Fibroblast of skin of back (primary cell): ENCODE results near the gene NT5C1A.

Source experiments
- DNase-seq: peaks from one replicate; pipeline ENCODE4 v3.0.0-alpha.2; 2013

The NT5C1A gene

DNA sequence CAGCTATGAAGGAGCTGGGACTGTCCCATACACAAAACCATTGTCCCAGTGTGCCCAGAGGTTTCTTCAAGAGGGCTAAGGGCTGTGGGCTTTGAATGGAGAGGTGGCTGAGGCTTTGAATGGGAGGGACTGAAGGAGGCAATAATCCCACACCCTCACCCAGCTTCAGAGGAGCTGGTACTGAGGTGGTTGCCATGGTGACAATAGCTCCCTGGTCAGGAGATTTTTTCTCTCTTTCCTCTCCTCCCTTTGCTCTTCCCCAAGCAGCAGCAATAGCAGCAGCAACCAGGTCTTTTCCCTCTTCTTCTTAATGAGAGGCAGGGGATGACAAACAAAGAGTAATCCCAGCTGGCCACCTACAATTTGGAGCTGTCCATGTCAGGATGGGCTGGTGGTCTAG lies 17.7 kb upstream of the NT5C1A start:
- DNase-seq: no peak

DNA sequence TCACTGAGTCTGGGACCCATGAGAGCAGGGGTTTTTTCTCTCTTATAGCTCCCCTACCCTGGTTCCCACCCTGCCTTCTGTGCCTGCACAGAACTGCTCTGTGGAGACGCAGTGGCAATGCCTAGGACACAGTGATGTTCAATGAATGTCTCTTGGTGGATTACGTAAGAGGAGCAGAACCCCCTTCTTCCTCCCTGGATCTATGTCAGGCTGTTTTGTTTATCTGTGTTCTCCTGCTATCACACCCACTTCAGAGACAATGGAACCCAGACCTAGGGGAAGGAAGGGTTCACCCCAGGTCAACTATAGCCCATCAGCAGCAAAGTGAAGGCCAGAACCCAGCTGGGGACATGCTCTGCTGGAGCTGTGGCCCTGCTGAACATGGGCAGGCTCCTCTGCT lies 17.3 kb upstream of the NT5C1A start:
- no peak for DNase-seq

DNA sequence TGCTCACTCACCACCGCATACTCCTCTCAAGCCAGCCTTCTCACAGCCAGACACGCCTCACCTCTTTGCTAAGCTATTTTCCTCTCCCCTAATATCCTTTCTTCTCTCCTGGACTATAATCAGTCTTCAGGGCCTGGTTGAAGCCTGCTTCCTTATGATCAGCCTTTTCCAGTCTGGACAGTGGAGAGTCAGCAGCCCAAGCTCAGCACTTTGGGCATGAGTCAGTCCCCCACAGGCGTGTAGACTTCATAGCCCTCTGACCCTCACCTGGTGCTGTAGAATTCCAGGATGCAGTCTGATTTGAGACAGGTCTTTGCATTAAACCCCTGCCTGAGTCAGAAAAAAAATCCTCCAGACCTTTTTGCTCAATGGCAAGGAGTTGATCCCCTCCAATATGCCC lies 16.8 kb upstream of the NT5C1A start:
- no peak for DNase-seq

DNA sequence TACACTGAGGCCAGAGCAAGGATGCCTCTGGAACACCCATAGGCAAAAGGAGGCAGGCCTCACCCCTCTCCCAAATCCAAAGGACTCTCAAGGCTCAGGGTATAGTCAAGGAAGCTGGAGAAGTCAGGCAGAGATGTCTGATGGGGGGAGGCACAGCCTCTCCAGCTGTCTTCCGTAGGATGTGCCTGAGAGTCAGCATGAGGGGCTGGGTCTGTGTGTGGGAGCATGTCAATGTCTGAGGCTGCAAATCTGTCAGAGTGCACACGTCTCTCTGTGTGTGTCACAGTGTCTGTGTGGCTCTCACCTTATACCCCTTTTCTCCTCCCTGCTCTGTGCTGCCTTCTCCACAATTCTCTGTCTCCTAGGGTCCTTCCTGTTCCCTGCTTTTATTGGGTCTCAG lies 15.3 kb upstream of the NT5C1A start:
- no peak for DNase-seq

DNA sequence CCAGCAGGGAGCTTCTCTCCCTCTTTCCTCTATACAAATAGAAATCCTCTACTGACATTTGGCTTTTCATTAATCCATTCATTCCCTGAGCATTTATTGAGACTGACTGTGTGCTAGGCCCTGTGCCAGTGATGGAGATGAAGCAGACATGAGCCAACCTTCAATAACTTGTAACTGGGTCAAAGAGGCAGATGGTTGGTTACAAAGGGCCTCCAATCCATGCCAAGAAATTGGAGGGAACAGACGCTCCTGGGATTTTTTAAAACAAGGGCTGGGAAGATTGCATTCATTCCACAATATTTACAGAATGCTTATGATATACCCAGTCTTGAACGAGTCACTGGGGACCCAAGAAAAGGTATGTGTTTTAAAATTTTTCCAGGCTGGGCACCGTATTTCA lies 13.2 kb upstream of the NT5C1A start:
- DNase-seq: no peak

DNA sequence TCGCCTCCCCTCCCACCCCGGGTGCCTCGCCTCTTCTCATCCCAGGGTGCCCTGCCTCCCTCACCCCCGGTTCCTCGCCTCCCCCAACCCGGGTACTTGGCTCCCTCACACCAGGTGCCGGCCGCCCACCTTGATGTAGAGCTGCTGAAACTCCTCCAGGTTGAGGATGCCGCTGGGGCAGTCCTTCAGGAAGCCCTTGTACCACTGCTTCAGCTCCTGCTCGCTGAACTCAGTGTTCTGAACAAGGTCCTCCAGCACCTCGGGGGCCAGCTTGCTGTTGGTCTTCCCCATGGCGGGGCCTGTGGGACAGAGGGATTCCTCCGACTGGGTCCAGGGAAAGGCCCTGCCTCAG lies 12.4 kb upstream of the NT5C1A start:
- no peak for DNase-seq

DNA sequence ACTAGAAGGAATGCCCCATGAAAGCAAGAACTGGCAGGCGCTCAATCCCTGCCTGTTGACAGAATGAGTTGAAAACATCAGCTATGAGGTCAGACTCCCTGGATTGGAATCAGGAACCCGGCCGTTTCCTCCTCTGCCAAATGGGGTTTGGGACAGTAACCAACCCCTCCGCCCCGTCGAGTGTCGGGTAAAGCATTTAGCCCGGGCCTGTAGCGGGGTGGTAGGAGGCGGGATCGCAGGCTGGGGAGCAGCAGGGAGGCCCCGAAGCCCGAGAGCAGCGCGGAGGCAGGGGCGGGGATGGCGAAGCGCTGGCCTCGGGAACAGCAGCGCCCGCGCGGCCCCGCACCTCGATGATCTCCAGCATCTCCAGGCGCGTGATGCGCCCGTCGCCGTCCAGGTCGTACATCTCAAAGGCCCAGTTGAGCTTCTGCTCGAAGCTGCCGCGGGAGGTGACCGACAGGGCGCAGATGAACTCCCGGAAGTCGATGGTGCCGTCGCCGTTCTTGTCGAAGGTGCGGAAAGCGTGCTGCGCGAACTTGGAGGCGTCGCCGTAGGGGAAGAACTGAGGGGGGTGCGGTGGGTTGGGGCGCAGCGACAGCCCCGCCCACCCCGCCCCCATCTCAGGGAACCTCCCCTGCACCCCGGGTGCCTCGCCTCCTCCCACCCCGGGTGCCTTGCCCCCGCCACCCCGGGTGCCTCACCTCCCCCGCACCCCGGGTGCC lies 11.8 kb upstream of the NT5C1A start:
- no peak for DNase-seq

DNA sequence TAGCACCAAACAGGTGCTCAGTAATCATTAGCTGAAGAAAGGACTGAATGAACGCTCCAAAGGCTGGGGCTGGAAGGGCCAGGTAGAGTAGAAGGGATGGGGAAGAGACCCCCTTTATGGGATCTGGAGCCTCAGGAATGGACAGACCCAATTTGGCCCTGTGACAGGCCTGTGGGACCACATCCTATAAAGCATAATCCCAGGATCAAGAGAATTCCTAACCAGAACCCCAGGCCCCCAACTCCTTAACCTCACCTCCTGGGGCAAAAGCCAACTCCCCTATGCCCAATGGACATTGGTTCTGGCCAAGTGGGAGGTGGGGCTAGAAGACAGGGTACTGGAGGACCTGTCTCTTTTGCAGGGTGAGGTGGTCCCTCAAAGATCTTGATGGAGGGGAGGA lies 10.1 kb upstream of the NT5C1A start:
- DNase-seq: no peak

DNA sequence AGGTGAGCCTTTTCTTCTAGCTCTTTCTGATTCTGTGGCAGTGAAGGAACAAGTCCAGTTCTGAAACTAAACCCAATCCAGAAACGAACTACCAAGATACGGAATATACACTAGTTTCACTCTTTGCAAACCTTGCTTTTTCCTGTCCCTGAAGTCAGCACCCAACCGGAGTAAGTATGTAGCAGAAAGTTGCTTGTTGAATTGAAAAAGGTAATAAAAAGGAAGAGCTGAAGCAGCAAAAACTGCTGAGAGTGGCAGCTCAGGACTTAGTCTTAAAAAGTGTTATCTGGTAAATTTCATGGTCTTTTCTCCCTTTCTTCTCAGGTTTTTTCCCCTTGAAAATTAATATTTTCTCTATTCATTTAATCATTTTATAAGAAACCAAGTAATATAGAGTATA lies 9.4 kb upstream of the NT5C1A start:
- DNase-seq: no peak

DNA sequence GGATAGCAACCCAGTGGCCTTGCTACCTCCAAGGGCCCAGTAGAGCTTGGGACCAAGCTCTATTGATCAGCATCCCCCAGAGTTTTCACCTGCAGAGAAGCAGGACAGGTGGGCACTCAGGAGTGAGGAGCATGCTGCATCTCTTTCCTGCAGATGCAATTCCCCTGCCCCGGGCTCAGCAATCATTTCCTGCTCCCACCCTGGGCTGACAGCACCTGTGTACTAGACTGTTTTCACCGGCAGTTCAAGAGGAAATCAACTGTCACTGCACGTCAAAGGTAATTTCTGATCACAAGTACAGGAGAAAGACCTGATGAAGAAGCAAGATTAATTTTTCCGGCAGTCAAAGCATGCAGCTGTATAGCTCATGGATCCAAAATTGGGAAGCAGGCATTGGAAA lies 8.8 kb upstream of the NT5C1A start:
- DNase-seq: no peak

DNA sequence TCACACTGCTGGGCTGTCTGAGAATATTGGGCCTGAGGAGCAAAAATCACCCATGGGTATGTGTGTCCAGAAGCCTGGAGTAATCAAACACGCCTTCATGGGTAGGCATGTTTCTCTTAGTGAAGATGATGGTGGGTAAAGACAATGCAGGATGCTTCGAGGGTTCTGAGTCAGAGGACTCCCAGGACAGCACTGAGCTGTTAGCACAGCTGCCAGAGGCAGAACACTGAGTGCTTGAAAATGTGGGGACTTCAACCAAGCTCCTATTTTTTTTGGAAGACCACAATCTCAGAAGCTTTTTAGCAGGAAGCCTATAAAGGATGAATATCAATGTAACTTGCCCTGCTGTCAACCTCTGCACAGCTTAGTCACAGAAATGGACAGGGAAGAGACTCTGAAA lies 7.9 kb upstream of the NT5C1A start:
- DNase-seq: no peak

DNA sequence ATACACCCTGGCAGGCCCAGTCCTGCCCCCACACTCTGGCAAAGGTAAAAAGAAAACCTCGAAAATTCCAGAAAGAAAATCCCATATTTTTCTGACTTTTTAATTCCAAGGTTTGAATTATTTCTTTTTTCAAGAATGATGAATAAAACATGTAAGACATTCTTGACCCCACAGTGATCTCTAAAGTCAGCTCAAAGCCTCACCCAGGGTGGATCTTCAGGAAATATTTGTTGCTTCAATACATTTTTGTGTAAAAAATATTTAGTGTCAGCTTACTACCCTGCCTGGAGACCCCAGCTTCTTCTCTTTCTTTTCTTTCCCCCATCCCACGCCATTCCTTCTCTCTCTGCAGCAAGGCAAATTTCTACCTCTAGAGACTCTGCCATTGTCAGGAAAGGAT lies 7.0 kb upstream of the NT5C1A start:
- DNase-seq: no peak

DNA sequence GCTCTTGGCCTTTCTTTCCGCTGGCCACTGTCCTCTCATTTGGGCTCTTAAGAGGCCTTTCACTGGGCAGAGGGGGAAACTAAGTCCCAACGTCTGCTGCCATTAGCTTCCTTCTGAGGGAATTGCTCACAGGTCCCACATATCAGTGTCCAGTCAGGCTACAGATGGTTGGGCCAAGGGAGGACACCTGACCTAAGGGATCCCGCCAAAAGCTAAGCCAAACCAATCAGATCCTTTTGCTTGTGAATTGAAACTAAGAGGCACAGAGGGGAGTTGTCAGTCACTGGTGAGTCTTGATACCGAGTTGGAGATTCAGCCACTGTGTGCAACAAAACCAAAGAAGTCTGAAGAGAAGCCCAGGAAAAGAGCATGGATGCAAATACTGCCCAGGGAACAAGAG lies 5.7 kb upstream of the NT5C1A start:
- DNase-seq: no peak

DNA sequence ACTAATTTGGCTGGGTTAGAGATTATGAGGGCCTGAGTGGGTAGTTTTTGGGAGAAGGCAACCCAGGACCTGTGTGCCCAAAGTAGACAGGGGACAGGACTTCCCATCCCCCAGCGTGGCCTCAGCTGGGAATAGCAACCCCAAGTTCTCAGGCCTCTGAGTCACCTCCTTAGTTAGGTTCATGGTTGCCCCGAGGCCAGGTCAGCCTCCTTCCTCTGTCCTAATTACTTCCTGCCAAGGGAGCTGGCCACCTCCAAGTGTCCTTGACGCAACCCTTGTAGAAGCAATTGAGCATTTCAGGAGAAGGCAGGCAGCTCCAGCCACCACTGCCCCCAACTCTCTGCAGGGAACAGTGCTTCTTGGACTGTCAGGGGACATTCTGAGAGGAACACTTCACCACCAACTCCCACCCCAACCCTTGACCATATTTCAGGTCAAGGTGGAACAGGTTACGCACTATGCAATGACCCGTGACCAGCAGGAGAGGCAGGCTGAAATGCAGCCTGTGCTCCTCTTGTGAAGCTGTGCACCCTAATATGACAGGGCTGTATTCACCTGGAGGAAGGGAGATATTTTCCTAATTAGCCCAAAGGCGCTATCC lies 5.1 kb upstream of the NT5C1A start:
- no peak for DNase-seq

DNA sequence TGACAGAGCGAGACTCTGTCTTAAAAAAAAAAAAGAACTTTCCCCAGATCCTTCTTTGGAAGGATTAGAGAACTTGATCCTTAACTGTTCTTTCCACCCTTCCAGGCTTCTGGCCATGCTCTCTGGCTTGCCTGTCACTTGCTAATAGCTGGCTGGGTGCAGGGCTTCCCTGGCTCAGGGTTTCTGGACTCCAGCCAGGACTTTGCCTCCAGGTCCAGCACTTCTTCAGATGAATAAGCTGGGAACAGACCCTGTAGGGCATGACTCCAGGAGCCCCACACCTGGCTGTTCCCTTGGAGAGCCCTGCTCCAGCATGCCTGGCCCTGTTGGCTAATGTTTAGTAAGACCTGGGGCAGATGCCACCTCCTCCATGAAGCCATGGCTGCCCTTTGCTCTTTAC lies 3.3 kb upstream of the NT5C1A start:
- no peak for DNase-seq

DNA sequence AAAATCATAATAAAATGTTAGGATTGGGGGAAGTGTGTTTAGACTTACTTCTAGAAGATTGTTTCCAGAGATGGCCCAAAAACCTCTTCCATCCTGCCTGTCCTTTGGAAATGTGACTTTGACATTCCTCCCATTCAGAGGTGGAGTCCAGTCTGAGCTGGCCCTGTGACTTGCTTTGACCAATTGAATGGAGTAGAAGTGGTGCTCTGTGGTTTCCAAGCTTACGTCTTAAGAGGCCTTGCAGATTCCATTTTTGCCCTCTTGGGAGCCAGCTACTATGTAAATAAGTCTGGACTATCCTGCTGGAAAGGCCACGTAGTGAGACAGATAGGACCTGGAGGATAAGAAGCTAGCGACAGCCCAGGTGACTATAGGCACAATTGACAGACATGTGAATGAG lies 1.3 kb upstream of the NT5C1A start:
- DNase-seq: no peak

DNA sequence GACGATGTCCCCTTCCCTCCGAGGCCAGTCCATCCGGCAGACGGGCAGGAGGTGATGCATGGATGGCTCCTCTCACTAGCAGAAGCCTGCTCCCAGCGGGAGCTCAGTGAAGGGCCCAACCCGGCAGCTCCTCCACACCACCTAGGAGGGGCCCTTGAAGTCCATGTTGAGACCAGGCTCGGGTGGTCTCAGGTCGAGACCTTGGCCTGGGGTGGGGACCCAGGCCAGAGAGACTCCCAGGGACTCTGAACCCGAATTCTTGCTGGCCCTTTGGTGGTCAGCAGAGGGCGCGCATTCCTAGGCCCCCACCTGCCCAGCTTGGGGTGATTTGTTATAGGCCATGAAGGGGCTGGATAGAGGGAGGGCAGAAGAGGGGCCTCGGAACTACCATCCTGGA lies 642 bp upstream of the NT5C1A start:
- no peak for DNase-seq

DNA sequence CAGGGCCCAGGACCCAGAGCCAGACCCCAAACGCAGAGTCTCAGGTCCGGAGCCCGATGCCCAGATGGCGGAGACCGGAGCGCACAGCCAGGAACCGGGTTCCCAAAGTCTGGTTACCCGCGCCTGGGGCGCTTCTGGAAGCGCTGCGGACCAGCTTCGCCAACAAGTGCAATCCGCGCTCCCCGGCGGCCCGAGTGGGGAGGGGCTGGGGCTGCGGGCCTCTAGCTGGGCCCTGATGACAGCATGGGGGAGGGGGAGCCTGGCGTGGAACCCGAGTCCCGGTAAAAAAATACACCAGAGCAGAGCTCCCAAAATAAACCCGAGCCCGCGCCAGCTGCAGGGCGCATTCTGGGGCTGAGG lies 494 bp downstream of the NT5C1A start:
- DNase-seq: no peak

DNA sequence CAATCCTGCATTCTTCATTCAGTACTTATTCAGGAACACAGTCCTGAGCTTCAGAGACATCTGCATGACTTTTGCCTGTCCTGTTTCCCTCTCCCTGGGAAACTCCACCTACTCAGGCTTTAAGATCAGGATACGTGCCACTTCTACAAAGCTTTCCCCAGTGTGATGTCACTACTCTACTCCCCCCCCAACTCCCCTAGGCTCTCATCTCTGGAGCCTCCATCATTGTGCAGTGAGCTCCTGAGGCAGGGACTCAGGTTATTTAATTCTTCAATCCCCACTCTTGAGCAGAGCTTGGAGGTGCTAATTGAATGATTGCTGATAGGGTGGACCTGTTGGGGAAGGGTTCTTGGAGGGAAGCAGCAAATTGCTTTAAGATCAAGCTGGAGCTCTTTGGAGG lies 1.2 kb downstream of the NT5C1A start:
- no peak for DNase-seq

DNA sequence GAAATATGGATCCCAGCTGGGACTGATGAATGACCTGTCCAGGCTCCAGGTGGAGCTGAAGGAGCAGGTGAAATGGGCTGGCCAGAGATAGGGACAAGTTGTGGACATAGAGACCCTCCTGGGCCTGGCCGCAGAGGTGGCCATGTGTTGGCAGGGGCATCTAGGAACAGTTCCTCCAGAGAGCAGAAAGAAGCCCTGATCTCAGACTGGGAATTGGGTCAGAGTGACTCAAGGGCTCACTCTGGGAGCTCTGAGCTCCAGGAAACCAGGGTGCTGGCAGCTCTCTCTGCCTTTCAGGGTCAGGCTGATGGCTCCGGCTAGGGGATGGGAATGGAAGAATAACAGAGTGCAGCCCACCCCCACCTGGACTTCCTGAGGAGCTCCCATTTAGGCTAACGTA lies 3.0 kb downstream of the NT5C1A start:
- no peak for DNase-seq

DNA sequence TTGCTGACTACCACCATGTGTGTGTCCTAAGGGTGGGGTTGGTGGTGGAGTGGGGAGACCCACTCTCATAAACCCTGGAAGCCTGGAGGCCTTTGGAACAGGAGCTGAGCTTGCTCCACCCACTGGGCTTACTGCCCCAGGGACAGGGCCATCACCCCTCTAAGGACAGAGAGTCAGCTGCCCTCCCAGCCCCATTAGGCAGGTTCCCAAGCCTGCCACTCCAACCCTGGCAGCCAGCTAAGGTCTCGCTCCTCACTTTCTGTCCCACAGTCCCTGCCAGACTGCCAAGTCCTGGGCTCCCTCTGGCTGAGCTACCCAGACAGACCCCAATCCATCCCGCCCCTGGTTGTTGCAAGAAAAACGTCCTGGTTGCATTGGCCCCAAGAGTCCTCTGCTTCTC lies 3.8 kb downstream of the NT5C1A start:
- DNase-seq: no peak

DNA sequence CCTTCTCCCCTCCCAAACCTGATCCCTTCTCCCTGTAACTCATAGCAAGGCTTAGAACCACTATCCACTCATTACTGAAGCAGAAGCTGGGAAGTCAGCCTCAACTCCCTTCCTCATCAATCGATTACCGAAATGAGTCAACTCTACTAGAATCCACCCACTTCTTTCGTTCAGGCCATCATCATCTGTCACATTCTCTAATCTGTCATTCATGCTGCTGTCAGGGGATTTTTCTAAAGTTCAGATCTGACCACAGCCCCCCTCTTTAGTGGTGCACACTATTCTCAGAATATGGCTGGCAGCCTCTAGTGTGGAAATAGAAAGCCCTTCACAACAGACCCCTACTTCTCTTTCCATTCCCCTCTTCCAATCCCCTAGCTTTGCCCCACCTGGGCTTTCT lies 5.1 kb downstream of the NT5C1A start:
- no peak for DNase-seq

DNA sequence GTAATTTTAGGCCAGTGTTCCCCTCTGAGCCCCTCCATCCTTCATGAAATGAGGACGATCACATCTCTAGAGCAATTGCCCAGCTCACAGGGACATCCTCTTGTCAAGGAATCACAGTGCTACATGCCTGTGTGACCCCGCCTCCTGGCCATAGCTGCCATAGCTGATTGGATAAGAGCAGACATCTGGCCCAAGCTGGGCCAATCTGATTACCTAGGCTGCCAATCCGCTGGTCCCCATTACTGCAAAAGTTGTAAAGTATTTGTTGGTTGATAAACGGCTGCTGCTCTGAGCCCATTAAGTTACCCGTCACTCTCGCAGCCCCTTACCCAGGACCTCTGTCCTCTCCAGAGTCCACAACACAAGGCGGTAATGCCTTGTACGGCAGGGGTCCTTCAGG lies 8.3 kb downstream of the NT5C1A start:
- no peak for DNase-seq

DNA sequence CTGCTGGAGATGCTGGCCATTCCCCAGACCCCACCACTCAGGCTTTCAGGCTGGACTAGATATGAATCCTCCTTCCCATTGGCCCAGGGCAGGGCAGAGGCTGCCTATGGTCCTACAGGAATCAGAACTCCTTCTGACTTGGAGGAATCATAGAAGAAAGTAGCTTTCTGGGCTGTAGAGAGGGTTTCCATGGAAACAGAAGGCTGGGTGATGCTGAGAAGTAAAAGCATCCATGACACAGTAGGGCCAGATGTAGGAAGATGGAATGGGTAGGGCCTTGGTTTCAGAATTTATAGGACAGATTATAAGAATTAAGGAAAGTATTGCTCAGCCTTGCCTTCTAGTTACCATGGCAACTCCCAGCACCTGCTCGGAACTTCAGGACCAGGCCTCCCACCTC lies 9.0 kb downstream of the NT5C1A start:
- no peak for DNase-seq

DNA sequence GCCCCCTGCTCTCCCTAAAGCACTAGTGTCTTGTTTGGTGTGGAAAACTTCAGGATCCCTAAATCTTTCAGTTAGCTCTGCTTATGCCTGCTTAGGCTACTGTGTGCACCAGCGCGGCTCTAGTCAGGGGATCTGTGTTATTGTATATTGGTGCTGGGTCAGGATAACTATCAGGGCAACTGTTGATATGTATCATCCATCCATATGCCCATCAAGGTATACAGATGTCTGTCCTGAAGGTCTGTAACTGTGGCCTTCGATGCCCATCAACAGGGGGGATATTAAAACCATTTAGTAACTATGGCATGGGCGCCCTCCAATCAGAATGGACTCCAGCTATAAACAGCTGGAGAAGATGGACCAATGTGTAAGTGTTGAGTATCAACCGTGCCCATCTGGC lies 12.4 kb downstream of the NT5C1A start:
- DNase-seq: no peak
